Transverse colon (tissue), 3 donors: Measurements from ENCODE around the gene TRPV2.

ENCODE experiments used
- POLR2A ChIP-seq: fragments of 450-650 bp; IDR thresholded peaks from one replicate; pipeline ENCODE4 v1.6.1; 2016; ENCODE audit warnings: antibody characterized with exemption, mild to moderate bottlenecking, moderate library complexity
- TF ChIP-seq, protein P1 (sequence below), 5 experiments: fragments of 200-600 bp in 3 of 5; fragments of 450-650 bp in 2 of 5; sonication (generic) in 3 of 5; IDR thresholded peaks; 1 replicate in 2 of 5; 2 replicates in 3 of 5; pipeline ENCODE4 v1.5.1; 2016 to 2017; ENCODE audit warnings: antibody characterized with exemption in 5 of 5, inconsistent platforms in 3 of 5, mild to moderate bottlenecking in 2 of 5, moderate library complexity in 1 of 5

DNA sequence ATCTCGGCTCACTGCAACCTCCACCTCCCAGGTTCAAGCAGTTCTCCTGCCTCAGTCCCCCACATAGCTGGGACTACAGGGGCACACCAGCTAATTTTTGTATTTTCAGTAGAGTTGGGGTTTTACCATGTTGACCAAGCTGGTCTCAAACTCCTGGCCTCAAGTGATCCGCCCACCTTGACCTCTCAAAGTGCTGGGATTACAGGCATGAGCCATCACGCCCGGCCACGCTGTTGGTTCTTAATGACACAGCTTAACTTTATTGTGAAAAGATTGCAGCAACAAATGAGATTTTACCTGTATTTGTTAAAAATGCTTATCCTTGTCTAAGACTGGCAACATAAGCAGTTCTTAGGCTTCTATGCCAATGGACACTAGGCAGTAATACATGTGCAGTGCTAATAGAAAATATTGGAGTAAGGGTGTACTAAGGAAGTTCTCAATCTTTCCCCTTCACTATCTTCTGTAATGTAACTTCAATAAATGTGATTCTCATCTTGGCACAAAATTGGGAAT lies 31.5 kb upstream of the TRPV2 start:
- TF ChIP-seq, protein P1, sequence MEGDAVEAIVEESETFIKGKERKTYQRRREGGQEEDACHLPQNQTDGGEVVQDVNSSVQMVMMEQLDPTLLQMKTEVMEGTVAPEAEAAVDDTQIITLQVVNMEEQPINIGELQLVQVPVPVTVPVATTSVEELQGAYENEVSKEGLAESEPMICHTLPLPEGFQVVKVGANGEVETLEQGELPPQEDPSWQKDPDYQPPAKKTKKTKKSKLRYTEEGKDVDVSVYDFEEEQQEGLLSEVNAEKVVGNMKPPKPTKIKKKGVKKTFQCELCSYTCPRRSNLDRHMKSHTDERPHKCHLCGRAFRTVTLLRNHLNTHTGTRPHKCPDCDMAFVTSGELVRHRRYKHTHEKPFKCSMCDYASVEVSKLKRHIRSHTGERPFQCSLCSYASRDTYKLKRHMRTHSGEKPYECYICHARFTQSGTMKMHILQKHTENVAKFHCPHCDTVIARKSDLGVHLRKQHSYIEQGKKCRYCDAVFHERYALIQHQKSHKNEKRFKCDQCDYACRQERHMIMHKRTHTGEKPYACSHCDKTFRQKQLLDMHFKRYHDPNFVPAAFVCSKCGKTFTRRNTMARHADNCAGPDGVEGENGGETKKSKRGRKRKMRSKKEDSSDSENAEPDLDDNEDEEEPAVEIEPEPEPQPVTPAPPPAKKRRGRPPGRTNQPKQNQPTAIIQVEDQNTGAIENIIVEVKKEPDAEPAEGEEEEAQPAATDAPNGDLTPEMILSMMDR (IDR thresholded peaks at IDR 0.05): no peak
- no peak for TF ChIP-seq POLR2A
